GM23338 (cell line): ENCODE results near the gene DGKH. TPM values are rescaled to one million over a fixed set of nuclear protein-coding genes. Genes with fewer than 3 reads are reported as not detected.

Experiments
- ATAC-seq: fragments of 200-7000 bp; cut with Tn5 transposase; 3 replicates; pipeline ENCODE4 v1.9.1; 2020
- DNase-seq: peaks from one replicate; pipeline ENCODE4 v3.0.0-alpha.2; 2015; ENCODE audit warnings: low spot score
- H2AFZ ChIP-seq: fragments of 200-600 bp; sonication (generic); 2 replicates; pipeline ENCODE4 v1.8.0; 2016; ENCODE audit warnings: antibody characterized with exemption, mild to moderate bottlenecking, moderate library complexity
- H3F3A ChIP-seq: fragments of 200-600 bp; sonication (generic); replicated peaks from 2 replicates; pipeline ENCODE4 v1.8.0; 2017; ENCODE audit warnings: antibody characterized with exemption, mixed run types, low read depth
- H3K27ac ChIP-seq: fragments of 200-600 bp; sonication (generic); 2 replicates; pipeline ENCODE4 v1.6.1; 2016; ENCODE audit warnings: low read depth
- H3K27me3 ChIP-seq: fragments of 200-600 bp; sonication (generic); 2 replicates; pipeline ENCODE4 v1.8.0; 2016; ENCODE audit warnings: mild to moderate bottlenecking, mixed run types, moderate library complexity; ENCODE audit not compliant: insufficient read depth
- H3K36me3 ChIP-seq: fragments of 200-600 bp; sonication (generic); 2 replicates; pipeline ENCODE4 v1.8.0; 2016; ENCODE audit warnings: mild to moderate bottlenecking; ENCODE audit not compliant: insufficient read depth
- H3K4me1 ChIP-seq: fragments of 200-600 bp; sonication (generic); 2 replicates; pipeline ENCODE4 v1.8.0; 2016; ENCODE audit warnings: mild to moderate bottlenecking, moderate library complexity; ENCODE audit not compliant: insufficient read depth
- H3K4me2 ChIP-seq: fragments of 200-600 bp; sonication (generic); 2 replicates; pipeline ENCODE4 v1.7.1; 2017; ENCODE audit warnings: mixed run types
- H3K4me3 ChIP-seq: fragments of 200-600 bp; sonication (generic); 2 replicates; pipeline ENCODE4 v1.6.1; 2016; ENCODE audit warnings: mixed run types
- H3K79me2 ChIP-seq: fragments of 200-600 bp; sonication (generic); replicated peaks from 2 replicates; pipeline ENCODE4 v1.8.0; 2017; ENCODE audit warnings: mild to moderate bottlenecking; ENCODE audit not compliant: insufficient read depth
- H3K9me2 ChIP-seq: fragments of 200-600 bp; sonication (generic); 2 replicates; pipeline ENCODE4 v1.8.0; 2017; ENCODE audit not compliant: insufficient read depth
- H4K20me1 ChIP-seq: fragments of 200-600 bp; sonication (generic); replicated peaks from 2 replicates; pipeline ENCODE4 v1.8.0; 2017; ENCODE audit warnings: mild to moderate bottlenecking; ENCODE audit not compliant: insufficient read depth
- H3K27ac Mint-ChIP-seq: 2 replicates; pipeline ENCODE4 v1.8.0; 2020; ENCODE audit warnings: inconsistent platforms, mild to moderate bottlenecking, moderate library complexity, mixed read lengths
- H3K27me3 Mint-ChIP-seq: 3 replicates; pipeline ENCODE4 v1.8.0; 2022; ENCODE audit warnings: low read depth, mild to moderate bottlenecking, moderate library complexity, mixed read lengths, inconsistent platforms; ENCODE audit not compliant: insufficient read depth, poor library complexity
- H3K36me3 Mint-ChIP-seq: 3 replicates; pipeline ENCODE4 v1.8.0; 2021; ENCODE audit warnings: low read depth, mild to moderate bottlenecking, inconsistent platforms, moderate library complexity, mixed read lengths
- H3K4me1 Mint-ChIP-seq: 3 replicates; pipeline ENCODE4 v1.8.0; 2020; ENCODE audit warnings: mild to moderate bottlenecking, inconsistent platforms, mixed read lengths
- H3K4me3 Mint-ChIP-seq: 3 replicates; pipeline ENCODE4 v1.8.0; 2021; ENCODE audit warnings: moderate library complexity, mild to moderate bottlenecking, inconsistent platforms, mixed read lengths
- H3K9me3 Mint-ChIP-seq: 3 replicates; pipeline ENCODE4 v1.8.0; 2020; ENCODE audit warnings: moderate library complexity, mild to moderate bottlenecking, inconsistent platforms, mixed read lengths
- CREB1 ChIP-seq: fragments of 250-450 bp; sonication (Bioruptor Pico); IDR thresholded peaks from 2 replicates; pipeline ENCODE4 v1.5.0; 2020; ENCODE audit warnings: low read depth, mild to moderate bottlenecking, moderate library complexity
- ETS1 ChIP-seq: IDR thresholded peaks from 2 replicates; pipeline ENCODE4 v1.6.1; 2016; ENCODE audit warnings: antibody characterized with exemption
- EZH2 ChIP-seq: fragments of 200-600 bp; sonication (generic); IDR thresholded peaks from one replicate; pipeline ENCODE4 v1.8.0; 2017; ENCODE audit warnings: antibody characterized with exemption, mild to moderate bottlenecking, low read depth; ENCODE audit not compliant: unreplicated experiment
- JUNB ChIP-seq: IDR thresholded peaks from one replicate; pipeline ENCODE4 v1.6.1; 2016; ENCODE audit warnings: antibody characterized with exemption; ENCODE audit not compliant: unreplicated experiment
- NANOG ChIP-seq: IDR thresholded peaks from 2 replicates; pipeline ENCODE4 v1.6.1; 2016; ENCODE audit warnings: antibody characterized with exemption, borderline replicate concordance
- REST ChIP-seq: IDR thresholded peaks from one replicate; pipeline ENCODE4 v1.6.1; 2018; ENCODE audit warnings: antibody characterized with exemption; ENCODE audit not compliant: unreplicated experiment
- ZNF331 ChIP-seq: fragments of 250-450 bp; sonication (Bioruptor Pico); IDR thresholded peaks from 2 replicates; pipeline ENCODE4 v1.5.0; 2020; ENCODE audit warnings: low read depth, mild to moderate bottlenecking, moderate library complexity
- ZNF462 ChIP-seq: fragments of 250-450 bp; sonication (Bioruptor Pico); IDR thresholded peaks from 2 replicates; pipeline ENCODE4 v1.5.0; 2020; ENCODE audit warnings: mild to moderate bottlenecking, moderate library complexity
- polyA plus RNA-seq: library from polyadenylated mRNA; unstranded; fragments of >200 nt; fragmentation: Nextera tagmentation; extraction: Ambion mirVana; gene quantifications from 2 replicates; pipeline ENCODE4 v1.2.1, GENCODE V29; 2016
- total RNA-seq: library from RNA; depleted of rRNA; stranded (reverse); fragments of >200 nt; shearing (Covaris generic); gene quantifications from 2 replicates; pipeline ENCODE4 v1.2.3, GENCODE V29; 2014

Gene DGKH
- total and polyA plus RNA-seq, 2 experiments from 2014 or later, result 2.1 to 7.5 TPM

GRCh38 chr13:42056146-42056545 lies 7.7 kb downstream of the DGKH start:
- no peak overlapping the region for H3K27ac Mint-ChIP-seq

More at GRCh38 chr13:42056146-42056545, 7.7 kb downstream of the DGKH start:
- no peaks in the 10 kb centered on the region for H3K79me2 ChIP-seq
- DNase-seq (no peak), ATAC-seq (no peak)
- peaks cover 5% of the 10 kb centered on the region; the same call in 2 of the 3 replicates for H3K36me3 Mint-ChIP-seq
- TF ChIP-seq ZNF462 (CRISPR knock-in tag), result no peak
- no peak for TF ChIP-seq CREB1 (CRISPR knock-in tag)
- TF ChIP-seq EZH2, result no peak
- no peak for TF ChIP-seq ETS1
- no peak for TF ChIP-seq REST
- TF ChIP-seq NANOG, result no peak
- TF ChIP-seq ZNF331 (CRISPR knock-in tag), result no peak
- TF ChIP-seq JUNB, result no peak
- no peaks in the 10 kb centered on the region for H3K36me3 ChIP-seq
- no peaks in the 10 kb centered on the region for H3K4me1 ChIP-seq
- no peaks in the 10 kb centered on the region for H3K4me1 Mint-ChIP-seq
- no peaks in the 10 kb centered on the region for H4K20me1 ChIP-seq
- no peak overlapping the region for H3K4me2 ChIP-seq
- no peaks in the 10 kb centered on the region for H3K27me3 Mint-ChIP-seq
- H3K9me3 Mint-ChIP-seq, result no peaks in the 10 kb centered on the region
- no peaks in the 10 kb centered on the region for H3F3A ChIP-seq
- no peak overlapping the region for H3K4me3 ChIP-seq
- no peak overlapping the region for H3K27ac ChIP-seq
- 0 out of 2 replicates have a peak, but pooled peaks cover 5% of the 10 kb centered on the region for H3K9me2 ChIP-seq
- no peak overlapping the region for H2AFZ ChIP-seq
- H3K27me3 ChIP-seq, result no peaks in the 10 kb centered on the region
- H3K4me3 Mint-ChIP-seq, result no peak overlapping the region
